Suprapubic skin (tissue), 4 donors: Measurements from ENCODE around the gene RPL19.

Experiments
- CTCF ChIP-seq, 2 donors: fragments of 200-600 bp in 1 of 2; fragments of 450-650 bp in 1 of 2; sonication (generic) in 1 of 2; IDR thresholded peaks; one replicate each; pipeline ENCODE4 v1.5.1; 2016 to 2019; ENCODE audit warnings: antibody characterized with exemption in 2 of 2, mild to moderate bottlenecking in 1 of 2, moderate library complexity in 1 of 2
- EP300 ChIP-seq: sonication (generic); formaldehyde crosslinking; IDR thresholded peaks from one replicate; pipeline ENCODE4 v1.6.1; 2017; ENCODE audit warnings: antibody characterized with exemption
- POLR2A ChIP-seq, 2 donors: fragments of 450-650 bp; IDR thresholded peaks; one replicate each; pipeline ENCODE4 v1.6.1; 2017; ENCODE audit warnings: antibody characterized with exemption in 2 of 2, mild to moderate bottlenecking in 2 of 2, moderate library complexity in 2 of 2
- POLR2AphosphoS5 ChIP-seq, 3 donors: sonication (generic); formaldehyde crosslinking; IDR thresholded peaks; one replicate each; pipeline ENCODE4 v1.6.1; 2017; ENCODE audit warnings: antibody characterized with exemption in 3 of 3

- TF ChIP-seq EP300 (no peak), POLR2AphosphoS5 (IDR thresholded peaks at IDR 0.05) (no peak), CTCF (IDR thresholded peaks at IDR 0.05) (no peak), POLR2A (IDR thresholded peaks at IDR 0.05) (no peak)
These were observed 32.6 kb upstream of the RPL19 start for GRCh38 chr17:39167476-39167875.
